Stimulated activated effector memory CD8-positive, alpha-beta T cell treated with anti-CD3 and anti-CD28 coated beads, Interleukin-12 subunit alpha, Interleukin-12 subunit beta, amount 100 ng/mL, for 72 hours (primary cell): Measurements from ENCODE around the gene NFKBIZ.

Experiments used
- ATAC-seq: fragments of 150-1000 bp; cut with Tn5 transposase; 2 replicates; pipeline ENCODE4 v1.10.0; 2021
- DNase-seq, 2 donors: peaks; one replicate each; pipeline ENCODE4 v3.0.0; 2021 to 2022; ENCODE audit warnings: low spot score in 2 of 2
- H3K27ac Mint-ChIP-seq: one replicate; pipeline ENCODE4 v1.8.0; 2022; ENCODE audit warnings: mild to moderate bottlenecking, mixed read lengths
- H3K36me3 Mint-ChIP-seq: one replicate; pipeline ENCODE4 v1.8.0; 2022; ENCODE audit warnings: mild to moderate bottlenecking, mixed read lengths
- H3K4me1 Mint-ChIP-seq: one replicate; pipeline ENCODE4 v1.8.0; 2022; ENCODE audit warnings: mixed read lengths
- H3K4me3 Mint-ChIP-seq: one replicate; pipeline ENCODE4 v1.8.0; 2022; ENCODE audit warnings: mild to moderate bottlenecking, mixed read lengths
- H3K9me3 Mint-ChIP-seq: one replicate; pipeline ENCODE4 v1.8.0; 2022; ENCODE audit warnings: mixed read lengths

Gene NFKBIZ

GRCh38 chr3:101848754-101849713 lies at the start of gene NFKBIZ:
Gene NFKBIZ, plus strand, starts transcription at chr3:101849514. Its CDS starts 115 bp downstream, at chr3:101849629.
- Mint-ChIP-seq H3K36me3 (peaks cover 52% of the 10 kb centered on the region), H3K9me3 (no peaks in the 10 kb centered on the region), H3K4me3 (peak within 1 kb of the TSS; percentile 92), H3K4me1 (peaks cover 45% of the 10 kb centered on the region), H3K27ac (peak within 1 kb of the TSS; percentile 99)
- peak; percentile 82 for ATAC-seq
- peak; percentile 82 to 95 for DNase-seq

- H3K36me3 Mint-ChIP-seq = peaks cover 35% of the 10 kb centered on the region
- ATAC-seq = no peak
- H3K9me3 Mint-ChIP-seq = no peaks in the 10 kb centered on the region
- no peak for DNase-seq
- peak overlapping the region; percentile 63 for H3K27ac Mint-ChIP-seq
- H3K4me3 Mint-ChIP-seq = no peak overlapping the region
- H3K4me1 Mint-ChIP-seq = peaks cover 14% of the 10 kb centered on the region
Measured at GRCh38 chr3:101801174-101801573, 48.1 kb upstream of the NFKBIZ start.

- H3K27ac Mint-ChIP-seq = peak overlapping the region; percentile 63
- no peak for DNase-seq
- no peaks in the 10 kb centered on the region for H3K9me3 Mint-ChIP-seq
- peaks cover 6% of the 10 kb centered on the region for H3K4me1 Mint-ChIP-seq
- H3K36me3 Mint-ChIP-seq = peaks cover 37% of the 10 kb centered on the region
- no peak for ATAC-seq
- no peak overlapping the region for H3K4me3 Mint-ChIP-seq
Measured at GRCh38 chr3:101802179-101802578, 47.1 kb upstream of the NFKBIZ start.

GRCh38 chr3:101803173-101803782 lies 46.0 kb upstream of the NFKBIZ start:
- Mint-ChIP-seq H3K4me1 (peaks cover 12% of the 10 kb centered on the region), H3K4me3 (no peak overlapping the region), H3K9me3 (no peaks in the 10 kb centered on the region), H3K36me3 (peaks cover 47% of the 10 kb centered on the region), H3K27ac (no peak overlapping the region)
- ATAC-seq (peak; percentile 98), DNase-seq (no peak)

- ATAC-seq (no peak), DNase-seq (no peak)
- Mint-ChIP-seq H3K4me3 (no peak overlapping the region), H3K9me3 (no peaks in the 10 kb centered on the region), H3K27ac (no peak overlapping the region), H3K36me3 (peaks cover 47% of the 10 kb centered on the region), H3K4me1 (peaks cover 15% of the 10 kb centered on the region)
Measured at GRCh38 chr3:101803939-101804338, 45.4 kb upstream of the NFKBIZ start.

- Mint-ChIP-seq H3K9me3 (no peaks in the 10 kb centered on the region), H3K36me3 (peaks cover 47% of the 10 kb centered on the region), H3K4me1 (peaks cover 25% of the 10 kb centered on the region), H3K4me3 (no peak overlapping the region), H3K27ac (no peak overlapping the region)
- ATAC-seq (no peak), DNase-seq (no peak)
Measured at GRCh38 chr3:101806491-101806890, 42.8 kb upstream of the NFKBIZ start.

- H3K4me1 Mint-ChIP-seq = peaks cover 29% of the 10 kb centered on the region
- no peak for DNase-seq
- no peaks in the 10 kb centered on the region for H3K9me3 Mint-ChIP-seq
- H3K36me3 Mint-ChIP-seq = peaks cover 38% of the 10 kb centered on the region
- peak; percentile 73 for ATAC-seq
- H3K4me3 Mint-ChIP-seq = no peak overlapping the region
- no peak overlapping the region for H3K27ac Mint-ChIP-seq
Measured at GRCh38 chr3:101807888-101808287, 41.4 kb upstream of the NFKBIZ start.

- Mint-ChIP-seq H3K4me3 (no peak overlapping the region), H3K27ac (peak overlapping the region; percentile 13), H3K36me3 (peaks cover 27% of the 10 kb centered on the region), H3K4me1 (peaks cover 22% of the 10 kb centered on the region), H3K9me3 (no peaks in the 10 kb centered on the region)
- no peak for DNase-seq
- ATAC-seq = peak; percentile 37
Measured at GRCh38 chr3:101809178-101810021, 39.9 kb upstream of the NFKBIZ start.

- peak overlapping the region; percentile 13 for H3K27ac Mint-ChIP-seq
- ATAC-seq = no peak
- DNase-seq = no peak
Measured at GRCh38 chr3:101810022-101810418, 39.3 kb upstream of the NFKBIZ start.

GRCh38 chr3:101811875-101812274 lies 37.4 kb upstream of the NFKBIZ start:
- ATAC-seq (peak; percentile 60), DNase-seq (no peak)
- Mint-ChIP-seq H3K4me3 (no peak overlapping the region), H3K36me3 (peaks cover 17% of the 10 kb centered on the region), H3K9me3 (no peaks in the 10 kb centered on the region), H3K27ac (no peak overlapping the region), H3K4me1 (peaks cover 41% of the 10 kb centered on the region)

More at GRCh38 chr3:101810022-101810418, 39.3 kb upstream of the NFKBIZ start:
- Mint-ChIP-seq H3K4me1 (peaks cover 28% of the 10 kb centered on the region), H3K36me3 (peaks cover 21% of the 10 kb centered on the region), H3K9me3 (no peaks in the 10 kb centered on the region), H3K4me3 (no peak overlapping the region)

- H3K9me3 Mint-ChIP-seq = no peaks in the 10 kb centered on the region
- no peak overlapping the region for H3K27ac Mint-ChIP-seq
- H3K36me3 Mint-ChIP-seq = peaks cover 7% of the 10 kb centered on the region
- H3K4me1 Mint-ChIP-seq = peaks cover 45% of the 10 kb centered on the region
- ATAC-seq (no peak), DNase-seq (no peak)
- no peak overlapping the region for H3K4me3 Mint-ChIP-seq
Measured at GRCh38 chr3:101812895-101813294, 36.4 kb upstream of the NFKBIZ start.

- DNase-seq = no peak
- H3K27ac Mint-ChIP-seq = no peak overlapping the region
Measured at GRCh38 chr3:101813817-101814440, 35.4 kb upstream of the NFKBIZ start.

GRCh38 chr3:101814835-101815234 lies 34.5 kb upstream of the NFKBIZ start:
- DNase-seq = no peak
- Mint-ChIP-seq H3K9me3 (no peaks in the 10 kb centered on the region), H3K27ac (peak overlapping the region; percentile 74), H3K4me1 (peaks cover 35% of the 10 kb centered on the region), H3K36me3 (peaks cover 4% of the 10 kb centered on the region), H3K4me3 (no peak overlapping the region)
- ATAC-seq = peak; percentile 70

More at GRCh38 chr3:101813817-101814440, 35.4 kb upstream of the NFKBIZ start:
- no peaks in the 10 kb centered on the region for H3K9me3 Mint-ChIP-seq
- H3K4me3 Mint-ChIP-seq = no peak overlapping the region
- no peak for ATAC-seq
- peaks cover 40% of the 10 kb centered on the region for H3K4me1 Mint-ChIP-seq
- peaks cover 4% of the 10 kb centered on the region for H3K36me3 Mint-ChIP-seq

- no peaks in the 10 kb centered on the region for H3K9me3 Mint-ChIP-seq
- no peak overlapping the region for H3K4me3 Mint-ChIP-seq
- peaks cover 4% of the 10 kb centered on the region for H3K36me3 Mint-ChIP-seq
- ATAC-seq (no peak), DNase-seq (no peak)
- peaks cover 34% of the 10 kb centered on the region for H3K4me1 Mint-ChIP-seq
- peak overlapping the region; percentile 17 for H3K27ac Mint-ChIP-seq
Measured at GRCh38 chr3:101816215-101817149, 32.8 kb upstream of the NFKBIZ start.
